Right atrium auricular region (tissue), 2 donors: Measurements from ENCODE around the gene SPATA31D1. TPM values are rescaled to one million over a fixed set of nuclear protein-coding genes. Genes with fewer than 3 reads are reported as not detected.

ENCODE experiments used
- DNase-seq: peaks from one replicate; pipeline ENCODE4 v3.0.0-alpha.2; 2019; ENCODE audit warnings: low spot score
- H3K27ac ChIP-seq, 2 donors: fragments of 200-600 bp; sonication (generic); 1 replicate in 1 of 2; 2 replicates in 1 of 2; pipeline ENCODE4 v1.5.1; 2016 to 2019
- H3K27me3 ChIP-seq, 2 donors: fragments of 200-600 bp; sonication (generic); one replicate each; pipeline versions ENCODE4 v1.5.1 to v1.6.0; 2017 to 2019
- H3K36me3 ChIP-seq: fragments of 200-600 bp; sonication (generic); one replicate; pipeline ENCODE4 v1.5.1; 2016
- H3K4me1 ChIP-seq, 2 donors: fragments of 200-600 bp; sonication (generic); one replicate each; pipeline versions ENCODE4 v1.5.1 to v1.6.0; 2017 to 2019
- H3K4me3 ChIP-seq, 2 donors: fragments of 200-600 bp; sonication (generic); 1 replicate in 1 of 2; 2 replicates in 1 of 2; pipeline ENCODE4 v1.5.1; 2017 to 2019; ENCODE audit warnings: mild to moderate bottlenecking in 1 of 2, moderate library complexity in 1 of 2
- H3K9me3 ChIP-seq, 2 donors: fragments of 200-600 bp; sonication (generic); one replicate each; pipeline ENCODE4 v1.5.1; 2019
- total RNA-seq, 2 donors: library from RNA; depleted of rRNA; stranded (reverse); fragments of >200 nt; gene quantifications; one replicate each; pipeline ENCODE4 v1.1.0, GENCODE V29; 2016
- TF ChIP-seq, protein P1 (sequence below), 2 donors: fragments of 200-600 bp; sonication (generic); IDR thresholded peaks; one replicate each; pipeline ENCODE4 v1.5.1; 2019; ENCODE audit warnings: antibody characterized with exemption in 2 of 2

Gene SPATA31D1
- total RNA-seq, 2 donors from 2014 or later = not detected

DNA sequence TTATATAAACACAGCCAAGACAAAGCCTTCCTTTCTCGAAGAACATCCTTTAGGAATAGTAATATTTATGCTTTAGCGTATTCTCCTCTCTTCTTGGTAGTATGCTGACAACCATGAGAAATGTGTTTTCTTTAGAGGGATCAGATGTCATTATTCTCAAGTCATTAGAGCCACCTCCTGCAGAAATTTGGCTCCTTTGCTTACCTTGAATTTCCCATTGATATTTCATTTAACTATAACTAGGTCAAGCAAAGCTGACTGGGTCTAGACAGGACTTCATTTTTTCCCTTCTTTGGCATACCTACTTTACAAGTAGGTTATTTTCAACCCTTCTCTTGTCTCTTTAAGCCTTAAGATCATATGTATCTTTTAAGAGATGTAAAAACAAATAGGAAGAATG is 50.3 kb downstream of the SPATA31D1 start:
- no peaks in the 10 kb centered on the region for H3K36me3 ChIP-seq
- peaks cover 0 to 12% of the 10 kb centered on the region in 2 donors for H3K9me3 ChIP-seq
- H3K4me3 ChIP-seq = no peak overlapping the region
- no peak overlapping the region for H3K27ac ChIP-seq
- TF ChIP-seq, protein P1, sequence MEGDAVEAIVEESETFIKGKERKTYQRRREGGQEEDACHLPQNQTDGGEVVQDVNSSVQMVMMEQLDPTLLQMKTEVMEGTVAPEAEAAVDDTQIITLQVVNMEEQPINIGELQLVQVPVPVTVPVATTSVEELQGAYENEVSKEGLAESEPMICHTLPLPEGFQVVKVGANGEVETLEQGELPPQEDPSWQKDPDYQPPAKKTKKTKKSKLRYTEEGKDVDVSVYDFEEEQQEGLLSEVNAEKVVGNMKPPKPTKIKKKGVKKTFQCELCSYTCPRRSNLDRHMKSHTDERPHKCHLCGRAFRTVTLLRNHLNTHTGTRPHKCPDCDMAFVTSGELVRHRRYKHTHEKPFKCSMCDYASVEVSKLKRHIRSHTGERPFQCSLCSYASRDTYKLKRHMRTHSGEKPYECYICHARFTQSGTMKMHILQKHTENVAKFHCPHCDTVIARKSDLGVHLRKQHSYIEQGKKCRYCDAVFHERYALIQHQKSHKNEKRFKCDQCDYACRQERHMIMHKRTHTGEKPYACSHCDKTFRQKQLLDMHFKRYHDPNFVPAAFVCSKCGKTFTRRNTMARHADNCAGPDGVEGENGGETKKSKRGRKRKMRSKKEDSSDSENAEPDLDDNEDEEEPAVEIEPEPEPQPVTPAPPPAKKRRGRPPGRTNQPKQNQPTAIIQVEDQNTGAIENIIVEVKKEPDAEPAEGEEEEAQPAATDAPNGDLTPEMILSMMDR (IDR thresholded peaks at IDR 0.05) = no peak
- H3K4me1 ChIP-seq = no peaks in the 10 kb centered on the region
- no peaks in the 10 kb centered on the region for H3K27me3 ChIP-seq
- no peak for DNase-seq

Other genes starting within 250 kb of the SPATA31D1 start
- gene SPATA31D4, start 60.3 kb upstream of the SPATA31D1 start, total RNA-seq = not detected
- not detected for gene SPATA31D3, start 45.3 kb upstream of the SPATA31D1 start, total RNA-seq